ENCODE results near the gene C1orf105. TPM values are rescaled to one million over a fixed set of nuclear protein-coding genes. Genes with fewer than 3 reads are reported as not detected.

The C1orf105 gene
- total RNA-seq, 1 experiment from 2014 or later: not detected

DNA sequence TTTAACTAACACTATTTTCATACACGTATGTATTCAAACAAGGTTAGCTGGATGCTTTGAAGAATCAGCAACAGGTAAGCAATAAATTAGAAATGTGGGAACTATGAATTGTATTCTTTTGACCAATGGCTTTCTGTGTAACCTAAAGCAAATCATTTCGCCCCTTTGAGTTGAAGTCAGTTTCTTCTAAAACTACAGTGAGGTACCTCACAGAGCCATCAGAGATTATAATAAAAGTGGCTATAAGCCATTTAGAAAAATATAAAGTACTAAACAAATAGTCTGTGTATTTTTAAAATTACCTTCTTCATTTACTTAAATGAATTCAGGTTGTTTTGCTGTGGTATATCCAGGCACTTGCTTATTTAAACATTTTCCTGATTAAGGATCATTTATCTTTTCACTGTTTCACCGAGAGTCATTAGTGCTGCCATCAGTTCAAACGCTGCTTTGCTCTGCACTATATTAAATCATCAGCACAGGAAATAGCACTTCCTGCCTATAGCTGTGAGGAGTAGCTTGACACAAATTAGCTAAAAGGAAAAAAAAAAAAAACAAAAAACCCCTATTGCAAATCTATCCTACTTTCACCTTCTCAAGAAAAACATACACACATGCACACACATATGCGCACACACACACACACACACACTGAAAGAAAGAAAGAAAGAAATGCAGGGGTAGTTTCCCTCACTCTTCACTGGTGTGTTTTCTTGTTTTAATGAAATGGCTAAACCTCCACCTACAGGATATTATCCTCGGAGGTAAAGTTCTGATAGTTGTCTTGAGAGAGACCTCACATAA lies 39.8 kb upstream of the C1orf105 start:
- no peaks in the 10 kb centered on the region for H3K36me3 ChIP-seq (ENCODE audit: insufficient read depth, low read length, poor library complexity, severe bottlenecking)
- CTCF ChIA-PET: interaction anchor here (0.6 to 1.0 kb wide), 4 partner anchors 22 to 378 kb away, joined by 3 to 6 read pairs (median 3); no protein-coding TSS in a partner anchor
- TF ChIP-seq, protein P1, sequence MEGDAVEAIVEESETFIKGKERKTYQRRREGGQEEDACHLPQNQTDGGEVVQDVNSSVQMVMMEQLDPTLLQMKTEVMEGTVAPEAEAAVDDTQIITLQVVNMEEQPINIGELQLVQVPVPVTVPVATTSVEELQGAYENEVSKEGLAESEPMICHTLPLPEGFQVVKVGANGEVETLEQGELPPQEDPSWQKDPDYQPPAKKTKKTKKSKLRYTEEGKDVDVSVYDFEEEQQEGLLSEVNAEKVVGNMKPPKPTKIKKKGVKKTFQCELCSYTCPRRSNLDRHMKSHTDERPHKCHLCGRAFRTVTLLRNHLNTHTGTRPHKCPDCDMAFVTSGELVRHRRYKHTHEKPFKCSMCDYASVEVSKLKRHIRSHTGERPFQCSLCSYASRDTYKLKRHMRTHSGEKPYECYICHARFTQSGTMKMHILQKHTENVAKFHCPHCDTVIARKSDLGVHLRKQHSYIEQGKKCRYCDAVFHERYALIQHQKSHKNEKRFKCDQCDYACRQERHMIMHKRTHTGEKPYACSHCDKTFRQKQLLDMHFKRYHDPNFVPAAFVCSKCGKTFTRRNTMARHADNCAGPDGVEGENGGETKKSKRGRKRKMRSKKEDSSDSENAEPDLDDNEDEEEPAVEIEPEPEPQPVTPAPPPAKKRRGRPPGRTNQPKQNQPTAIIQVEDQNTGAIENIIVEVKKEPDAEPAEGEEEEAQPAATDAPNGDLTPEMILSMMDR (conservative IDR thresholded peaks at IDR 0.05; ENCODE audit: low read depth, low read length): no peak
- TF ChIP-seq EZH2 (IDR thresholded peaks at IDR 0.05; ENCODE audit: borderline replicate concordance, low read depth, low read length, poor library complexity, severe bottlenecking): no peak
- POLR2A ChIA-PET (ENCODE audit: low non-redundant PET): no interaction called here
- H3K4me3 ChIP-seq (ENCODE audit: low read depth, low read length, poor library complexity, severe bottlenecking): peak overlapping the region; percentile 5
- H3K9me3 ChIP-seq (ENCODE audit: low read depth, low read length, poor library complexity, severe bottlenecking): no peaks in the 10 kb centered on the region
- no peaks in the 10 kb centered on the region for H3K27me3 ChIP-seq (replicated peaks; ENCODE audit: insufficient read depth, low read depth, low read length, poor library complexity)
- no TSS peak for BruUV-seq (replicated peaks)
- peak; percentile 92 for DNase-seq (ENCODE audit: low spot score)
- H3K27ac ChIP-seq (ENCODE audit: low read depth, low read length, poor library complexity, severe bottlenecking): peak overlapping the region; percentile 69
- intact Hi-C loops (cut with micrococcal nuclease; ENCODE audit: unreplicated experiment): loop anchor here (5.0 kb wide), 1 partner anchor 238 kb away; no protein-coding TSS in a partner anchor
- peaks cover 74% of the 10 kb centered on the region for H3K4me1 ChIP-seq (ENCODE audit: insufficient read depth, low read length, poor library complexity, severe bottlenecking)

DNA sequence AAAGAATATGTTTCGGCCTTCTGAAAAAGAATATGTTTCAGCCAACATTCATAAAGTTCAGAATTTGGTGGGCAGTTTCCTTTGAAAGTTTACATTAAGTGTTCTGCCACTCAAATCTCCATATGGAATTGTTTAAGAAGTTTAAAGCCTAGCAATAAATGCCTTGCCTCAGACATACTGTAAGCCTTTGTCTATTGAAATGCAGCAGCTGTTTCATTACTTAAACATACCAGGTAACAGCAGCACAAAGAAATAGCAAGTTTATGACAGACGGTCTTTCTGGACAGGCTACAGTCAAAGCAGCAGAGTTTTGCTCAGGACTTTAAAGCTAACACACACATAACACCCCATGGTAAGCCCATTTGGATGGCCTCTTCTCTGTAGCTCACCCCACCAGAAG lies 38.5 kb upstream of the C1orf105 start:
- H3K4me1 ChIP-seq (ENCODE audit: insufficient read depth, low read length, poor library complexity, severe bottlenecking): peaks cover 65% of the 10 kb centered on the region
- no peaks in the 10 kb centered on the region for H3K9me3 ChIP-seq (ENCODE audit: low read depth, low read length, poor library complexity, severe bottlenecking)
- no peaks in the 10 kb centered on the region for H3K27me3 ChIP-seq (replicated peaks; ENCODE audit: insufficient read depth, low read depth, low read length, poor library complexity)
- no peaks in the 10 kb centered on the region for H3K36me3 ChIP-seq (ENCODE audit: insufficient read depth, low read length, poor library complexity, severe bottlenecking)
- peak; percentile 52 for DNase-seq (ENCODE audit: low spot score)
- peak overlapping the region; percentile 43 for H3K27ac ChIP-seq (ENCODE audit: low read depth, low read length, poor library complexity, severe bottlenecking)
- H3K4me3 ChIP-seq (ENCODE audit: low read depth, low read length, poor library complexity, severe bottlenecking): no peak overlapping the region
- CTCF ChIA-PET: interaction anchor here (1.3 kb wide), 1 partner anchor 17 kb away, joined by 4 read pairs; no protein-coding TSS in a partner anchor
- POLR2A ChIA-PET (ENCODE audit: low non-redundant PET): no interaction called here
- intact Hi-C loops (cut with micrococcal nuclease; ENCODE audit: unreplicated experiment): loop anchor here (5.0 kb wide), 1 partner anchor 240 kb away; no protein-coding TSS in a partner anchor
- TF ChIP-seq, protein P1 (conservative IDR thresholded peaks at IDR 0.05; ENCODE audit: low read depth, low read length): no peak
- no peak for TF ChIP-seq EZH2 (IDR thresholded peaks at IDR 0.05; ENCODE audit: borderline replicate concordance, low read depth, low read length, poor library complexity, severe bottlenecking)
- no TSS peak for BruUV-seq (replicated peaks)

DNA sequence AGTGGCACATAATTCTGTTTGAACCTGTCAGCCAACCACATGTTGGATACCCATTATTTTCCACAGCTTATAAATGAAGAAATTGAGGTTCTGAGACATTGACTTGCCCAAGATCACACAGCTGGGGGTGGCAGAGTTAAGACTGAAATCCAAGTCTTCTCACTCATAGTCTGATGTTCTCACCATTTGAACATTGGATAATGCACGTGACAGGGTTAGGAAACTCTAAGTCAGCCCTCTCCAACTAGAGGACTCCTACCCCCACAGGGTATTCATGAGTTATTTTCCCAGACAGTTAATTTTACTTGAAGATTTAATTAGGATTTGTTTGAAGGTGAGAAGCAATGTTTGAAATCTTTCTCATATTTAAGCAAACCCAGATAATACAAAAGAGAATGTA lies 38.1 kb upstream of the C1orf105 start:
- TF ChIP-seq EZH2 (IDR thresholded peaks at IDR 0.05; ENCODE audit: borderline replicate concordance, low read depth, low read length, poor library complexity, severe bottlenecking): no peak
- TF ChIP-seq, protein P1 (conservative IDR thresholded peaks at IDR 0.05; ENCODE audit: low read depth, low read length): no peak
- intact Hi-C loops (cut with micrococcal nuclease; ENCODE audit: unreplicated experiment): loop anchor here (5.0 kb wide), 1 partner anchor 240 kb away; no protein-coding TSS in a partner anchor
- no peaks in the 10 kb centered on the region for H3K27me3 ChIP-seq (replicated peaks; ENCODE audit: insufficient read depth, low read depth, low read length, poor library complexity)
- no peak overlapping the region for H3K4me3 ChIP-seq (ENCODE audit: low read depth, low read length, poor library complexity, severe bottlenecking)
- H3K9me3 ChIP-seq (ENCODE audit: low read depth, low read length, poor library complexity, severe bottlenecking): no peaks in the 10 kb centered on the region
- no peak for DNase-seq (ENCODE audit: low spot score)
- ChIA-PET CTCF (interaction anchor here (1.3 kb wide), 1 partner anchor 16 kb away, joined by 4 read pairs; no protein-coding TSS in a partner anchor), POLR2A (ENCODE audit: low non-redundant PET) (no interaction called here)
- BruUV-seq (replicated peaks): no TSS peak
- H3K27ac ChIP-seq (ENCODE audit: low read depth, low read length, poor library complexity, severe bottlenecking): peak overlapping the region; percentile 43
- H3K36me3 ChIP-seq (ENCODE audit: insufficient read depth, low read length, poor library complexity, severe bottlenecking): no peaks in the 10 kb centered on the region
- peaks cover 65% of the 10 kb centered on the region for H3K4me1 ChIP-seq (ENCODE audit: insufficient read depth, low read length, poor library complexity, severe bottlenecking)

Measured in A673 (cell line).